ENCODE measurements around the gene MAP1LC3A. TPM values are rescaled to one million over a fixed set of nuclear protein-coding genes. Genes with fewer than 3 reads are reported as not detected.

The MAP1LC3A gene
- total RNA-seq, 1 experiment from 2014 or later: 16.9 TPM

- Histone ChIP-seq H3K9me3 (ENCODE audit: low read depth, low read length, poor library complexity, severe bottlenecking) (no peaks in the 10 kb centered on the region), H3K27me3 (replicated peaks; ENCODE audit: insufficient read depth, low read depth, low read length, poor library complexity) (no peaks in the 10 kb centered on the region), H3K4me3 (ENCODE audit: low read depth, low read length, poor library complexity, severe bottlenecking) (no peak overlapping the region), H3K4me1 (ENCODE audit: insufficient read depth, low read length, poor library complexity, severe bottlenecking) (no peaks in the 10 kb centered on the region), H3K36me3 (ENCODE audit: insufficient read depth, low read length, poor library complexity, severe bottlenecking) (peaks cover 56% of the 10 kb centered on the region), H3K27ac (ENCODE audit: low read depth, low read length, poor library complexity, severe bottlenecking) (no peak overlapping the region)
- peak; percentile 64 for DNase-seq (ENCODE audit: low spot score)
- ChIA-PET POLR2A (ENCODE audit: low non-redundant PET) (no interaction called here), CTCF (interaction anchor here (0.6 to 0.7 kb wide), 3 partner anchors 171 to 271 kb away, joined by 3 to 4 read pairs (median 3); no protein-coding TSS in a partner anchor)
- intact Hi-C loops (cut with micrococcal nuclease; ENCODE audit: unreplicated experiment): loop anchor here (5.0 kb wide), 2 partner anchors 170 to 230 kb away; no protein-coding TSS in a partner anchor
- peak; percentile 66 for TF ChIP-seq CTCF (conservative IDR thresholded peaks at IDR 0.05; ENCODE audit: low read depth, low read length)
- no peak for TF ChIP-seq EZH2 (IDR thresholded peaks at IDR 0.05; ENCODE audit: borderline replicate concordance, low read depth, low read length, poor library complexity, severe bottlenecking)
- BruUV-seq (replicated peaks): no TSS peak
Measured at GRCh38 chr20:34536798-34537394, 21.6 kb upstream of the MAP1LC3A start.

- no TSS peak for BruUV-seq (replicated peaks)
- intact Hi-C loops (cut with micrococcal nuclease; ENCODE audit: unreplicated experiment): loop anchor here (5.0 kb wide), 2 partner anchors 170 to 230 kb away; no protein-coding TSS in a partner anchor
- Histone ChIP-seq H3K9me3 (ENCODE audit: low read depth, low read length, poor library complexity, severe bottlenecking) (no peaks in the 10 kb centered on the region), H3K27ac (ENCODE audit: low read depth, low read length, poor library complexity, severe bottlenecking) (no peak overlapping the region), H3K36me3 (ENCODE audit: insufficient read depth, low read length, poor library complexity, severe bottlenecking) (peaks cover 53% of the 10 kb centered on the region), H3K4me3 (ENCODE audit: low read depth, low read length, poor library complexity, severe bottlenecking) (no peak overlapping the region), H3K4me1 (ENCODE audit: insufficient read depth, low read length, poor library complexity, severe bottlenecking) (no peaks in the 10 kb centered on the region), H3K27me3 (replicated peaks; ENCODE audit: insufficient read depth, low read depth, low read length, poor library complexity) (no peaks in the 10 kb centered on the region)
- DNase-seq (ENCODE audit: low spot score): no peak
- ChIA-PET CTCF (interaction anchor here (0.7 kb wide), 1 partner anchor 232 kb away, joined by 4 read pairs; no protein-coding TSS in a partner anchor), POLR2A (ENCODE audit: low non-redundant PET) (no interaction called here)
- TF ChIP-seq EZH2 (IDR thresholded peaks at IDR 0.05; ENCODE audit: borderline replicate concordance, low read depth, low read length, poor library complexity, severe bottlenecking): no peak
- no peak for TF ChIP-seq CTCF (conservative IDR thresholded peaks at IDR 0.05; ENCODE audit: low read depth, low read length)
Measured at GRCh38 chr20:34537651-34538050, 20.9 kb upstream of the MAP1LC3A start.

- Histone ChIP-seq H3K27ac (ENCODE audit: low read depth, low read length, poor library complexity, severe bottlenecking) (no peak overlapping the region), H3K9me3 (ENCODE audit: low read depth, low read length, poor library complexity, severe bottlenecking) (no peaks in the 10 kb centered on the region), H3K4me1 (ENCODE audit: insufficient read depth, low read length, poor library complexity, severe bottlenecking) (no peaks in the 10 kb centered on the region), H3K27me3 (replicated peaks; ENCODE audit: insufficient read depth, low read depth, low read length, poor library complexity) (no peaks in the 10 kb centered on the region), H3K36me3 (ENCODE audit: insufficient read depth, low read length, poor library complexity, severe bottlenecking) (peaks cover 48% of the 10 kb centered on the region), H3K4me3 (ENCODE audit: low read depth, low read length, poor library complexity, severe bottlenecking) (no peak overlapping the region)
- BruUV-seq (replicated peaks): no TSS peak
- peak; percentile 67 for TF ChIP-seq CTCF (conservative IDR thresholded peaks at IDR 0.05; ENCODE audit: low read depth, low read length)
- TF ChIP-seq EZH2 (IDR thresholded peaks at IDR 0.05; ENCODE audit: borderline replicate concordance, low read depth, low read length, poor library complexity, severe bottlenecking): no peak
- DNase-seq (ENCODE audit: low spot score): peak; percentile 45
- intact Hi-C loops (cut with micrococcal nuclease; ENCODE audit: unreplicated experiment): loop anchor here (5.0 kb wide), 2 partner anchors 169 to 229 kb away; no protein-coding TSS in a partner anchor
- ChIA-PET CTCF (interaction anchor here (0.6 to 0.7 kb wide), 2 partner anchors 16 to 231 kb away, joined by 3 read pairs; no protein-coding TSS in a partner anchor), POLR2A (ENCODE audit: low non-redundant PET) (no interaction called here)
Measured at GRCh38 chr20:34538671-34539123, 19.8 kb upstream of the MAP1LC3A start.
